PFSK-1 (cell line): ENCODE measurements around the gene DDX25.

Source experiments
- FOXP2 ChIP-seq: optimal IDR thresholded peaks from 2 replicates; pipeline ENCODE3; 2011; ENCODE audit warnings: borderline replicate concordance, control low read depth, inconsistent platforms; ENCODE audit not compliant: insufficient read depth; ENCODE audit errors: extremely low read length, extremely low read depth
- POLR2AphosphoS5 ChIP-seq: IDR thresholded peaks from 2 replicates; pipeline ENCODE4 v1.6.1; 2012; ENCODE audit warnings: low read depth, mild to moderate bottlenecking, control low read depth, low read length, moderate library complexity
- REST ChIP-seq, 2 experiments: IDR thresholded peaks; 2 replicates each; pipeline versions ENCODE4 v1.6.1 to v1.8.0; 2011 to 2012; ENCODE audit warnings: low read depth in 2 of 2, low read length in 2 of 2, control low read depth in 1 of 2, inconsistent platforms in 1 of 2, mild to moderate bottlenecking in 1 of 2, moderate library complexity in 1 of 2; ENCODE audit not compliant: insufficient read depth in 1 of 2
- SIN3A ChIP-seq: IDR thresholded peaks from 2 replicates; pipeline ENCODE4 v1.6.1; 2012; ENCODE audit warnings: mild to moderate bottlenecking, low read length, moderate library complexity, borderline replicate concordance; ENCODE audit not compliant: insufficient read depth
- TAF1 ChIP-seq: IDR thresholded peaks from 2 replicates; pipeline ENCODE4 v1.6.1; 2012; ENCODE audit warnings: low read length, control low read depth, borderline replicate concordance; ENCODE audit not compliant: insufficient read depth

Gene DDX25

GRCh38 chr11:125890447-125891100, 13.7 kb upstream of the DDX25 start:
- no peak for TF ChIP-seq REST (IDR thresholded peaks at IDR 0.05; ENCODE audit: insufficient read depth in 1 of 2, low read depth in 2 of 2, low read length in 2 of 2)
- TF ChIP-seq FOXP2, result no peak
- TF ChIP-seq POLR2AphosphoS5, result no peak
- TF ChIP-seq SIN3A, result no peak
- no peak for TF ChIP-seq TAF1

- peak; percentile 19; the same call in 1 of the 2 replicates for TF ChIP-seq POLR2AphosphoS5
- TF ChIP-seq SIN3A, result no peak
- TF ChIP-seq FOXP2, result no peak
- TF ChIP-seq TAF1, result no peak
Measured at GRCh38 chr11:125892071-125892470, 12.2 kb upstream of the DDX25 start.

- no peak for TF ChIP-seq TAF1
- no peak for TF ChIP-seq REST (IDR thresholded peaks at IDR 0.05; ENCODE audit: insufficient read depth in 1 of 2, low read depth in 2 of 2, low read length in 2 of 2)
- TF ChIP-seq FOXP2, result no peak
- no peak for TF ChIP-seq SIN3A
- no peak for TF ChIP-seq POLR2AphosphoS5
Measured at GRCh38 chr11:125892994-125893393, 11.3 kb upstream of the DDX25 start.

GRCh38 chr11:125901872-125902271, 2.4 kb upstream of the DDX25 start:
- TF ChIP-seq TAF1 (no peak), POLR2AphosphoS5 (no peak), SIN3A (no peak), REST (IDR thresholded peaks at IDR 0.05; ENCODE audit: insufficient read depth in 1 of 2, low read depth in 2 of 2, low read length in 2 of 2) (no peak), FOXP2 (no peak)

- TF ChIP-seq REST (IDR thresholded peaks at IDR 0.05; ENCODE audit: insufficient read depth in 1 of 2, low read depth in 2 of 2, low read length in 2 of 2) (no peak), FOXP2 (no peak), POLR2AphosphoS5 (no peak), SIN3A (no peak), TAF1 (no peak)
Measured at GRCh38 chr11:125902277-125902926, 1.9 kb upstream of the DDX25 start.
